GM21447 (cell line): Measurements from ENCODE around the gene TFB1M.
A peak's percentile ranks its signal among the peaks of the same experiment; 100 is the strongest.
"Not testable (repeated sequence)": the region's sequence is repeated elsewhere in the genome, so short reads cannot be mapped to it uniquely, and the experiment has no call there.

Experiments used
- ATAC-seq: cut with Tn5 transposase; IDR thresholded peaks from one replicate; pipeline ENCODE4 v1.9.1; 2021; ENCODE audit not compliant: unreplicated experiment

TFB1M gene

GRCh38 chr6:155244434-155244833 lies 69.8 kb downstream of the TFB1M start:
- ATAC-seq = no peak

GRCh38 chr6:155241966-155242365 lies 72.3 kb downstream of the TFB1M start:
- ATAC-seq = no peak

GRCh38 chr6:155240905-155241600 lies 73.2 kb downstream of the TFB1M start:
- ATAC-seq = no peak

- no peak for ATAC-seq
Measured at GRCh38 chr6:155237613-155238012, 76.7 kb downstream of the TFB1M start.

- no peak for ATAC-seq
Measured at GRCh38 chr6:155235087-155235486, 79.2 kb downstream of the TFB1M start.

- ATAC-seq = no peak
Measured at GRCh38 chr6:155234687-155235086, 79.6 kb downstream of the TFB1M start.

- ATAC-seq = no peak
Measured at GRCh38 chr6:155234167-155234566, 80.1 kb downstream of the TFB1M start.

- ATAC-seq = no peak
Measured at GRCh38 chr6:155232848-155233247, 81.4 kb downstream of the TFB1M start.

GRCh38 chr6:155230975-155231374 lies 83.3 kb downstream of the TFB1M start:
- not testable (repeated sequence) for ATAC-seq

GRCh38 chr6:155228546-155229166 lies 85.6 kb downstream of the TFB1M start:
- ATAC-seq = no peak

- no peak for ATAC-seq
Measured at GRCh38 chr6:155227046-155227445, 87.2 kb downstream of the TFB1M start.

- ATAC-seq = no peak
Measured at GRCh38 chr6:155224618-155225017, 89.7 kb downstream of the TFB1M start.

- ATAC-seq = peak; percentile 95
Measured at GRCh38 chr6:155223646-155224451, 90.4 kb downstream of the TFB1M start.

- ATAC-seq = no peak
Measured at GRCh38 chr6:155222506-155222905, 91.8 kb downstream of the TFB1M start.

GRCh38 chr6:155221086-155221485 lies 93.2 kb downstream of the TFB1M start:
- no peak for ATAC-seq

GRCh38 chr6:155219858-155220301 lies 94.4 kb downstream of the TFB1M start:
- no peak for ATAC-seq

- ATAC-seq = no peak
Measured at GRCh38 chr6:155219299-155219698, 95.0 kb downstream of the TFB1M start.

GRCh38 chr6:155218711-155219110 lies 95.6 kb downstream of the TFB1M start:
- ATAC-seq = not testable (repeated sequence)

GRCh38 chr6:155216312-155217046 lies 97.8 kb downstream of the TFB1M start:
- no peak for ATAC-seq

- ATAC-seq = no peak
Measured at GRCh38 chr6:155215906-155216305, 98.4 kb downstream of the TFB1M start.
